NCI-H1092 (cell line): ENCODE results near the gene EVI5.
"Not testable (repeated sequence)": the region's sequence is repeated elsewhere in the genome, so short reads cannot be mapped to it uniquely, and the experiment has no call there.

Source experiments
- DNase-seq: peaks from one replicate; lab custom pipeline; 2025; lab: John Stamatoyannopoulos, UW

EVI5 gene

GRCh38 chr1:92571578-92571977 lies 213.3 kb downstream of the EVI5 start:
- no peak for DNase-seq

GRCh38 chr1:92567211-92567868 lies 217.6 kb downstream of the EVI5 start:
- DNase-seq: no peak

GRCh38 chr1:92563457-92564216 lies 221.3 kb downstream of the EVI5 start:
- no peak for DNase-seq

GRCh38 chr1:92556350-92556749 lies 228.6 kb downstream of the EVI5 start:
- no peak for DNase-seq

- no peak for DNase-seq
Observed at GRCh38 chr1:92554216-92554615, 230.7 kb downstream of the EVI5 start.

- DNase-seq: no peak
Observed at GRCh38 chr1:92551916-92552315, 233.0 kb downstream of the EVI5 start.

GRCh38 chr1:92544756-92545165 lies 240.1 kb downstream of the EVI5 start:
- DNase-seq: no peak

- DNase-seq: no peak
Observed at GRCh38 chr1:92543131-92544055, 241.5 kb downstream of the EVI5 start.

GRCh38 chr1:92538413-92539061 lies 246.4 kb downstream of the EVI5 start:
- no peak for DNase-seq

GRCh38 chr1:92538048-92538412 lies 246.9 kb downstream of the EVI5 start:
- DNase-seq: no peak

- DNase-seq: no peak
Observed at GRCh38 chr1:92536980-92537884, 247.7 kb downstream of the EVI5 start.

- DNase-seq: no peak
Observed at GRCh38 chr1:92536211-92536979, 248.5 kb downstream of the EVI5 start.

- DNase-seq: not testable (repeated sequence)
Observed at GRCh38 chr1:92532371-92532770, 252.5 kb downstream of the EVI5 start.

- DNase-seq: not testable (repeated sequence)
Observed at GRCh38 chr1:92531939-92532338, 253.0 kb downstream of the EVI5 start.

GRCh38 chr1:92527670-92528069 lies 257.2 kb downstream of the EVI5 start:
- no peak for DNase-seq

- not testable (repeated sequence) for DNase-seq
Observed at GRCh38 chr1:92524944-92525590, 259.8 kb downstream of the EVI5 start.

GRCh38 chr1:92519043-92519442 lies 265.9 kb downstream of the EVI5 start:
- DNase-seq: no peak

GRCh38 chr1:92516574-92516973 lies 268.3 kb downstream of the EVI5 start:
- no peak for DNase-seq

- no peak for DNase-seq
Observed at GRCh38 chr1:92515796-92516201, 269.1 kb downstream of the EVI5 start.

GRCh38 chr1:92511541-92511940 lies 273.4 kb downstream of the EVI5 start:
- DNase-seq: no peak
